GM19372 (cell line): ENCODE measurements around the gene MBNL2.

ENCODE experiments used
- ATAC-seq: cut with Tn5 transposase; IDR thresholded peaks from one replicate; pipeline ENCODE4 v1.9.1; 2021; ENCODE audit warnings: mild to moderate bottlenecking, low read depth, moderate library complexity; ENCODE audit not compliant: unreplicated experiment

Gene MBNL2

DNA sequence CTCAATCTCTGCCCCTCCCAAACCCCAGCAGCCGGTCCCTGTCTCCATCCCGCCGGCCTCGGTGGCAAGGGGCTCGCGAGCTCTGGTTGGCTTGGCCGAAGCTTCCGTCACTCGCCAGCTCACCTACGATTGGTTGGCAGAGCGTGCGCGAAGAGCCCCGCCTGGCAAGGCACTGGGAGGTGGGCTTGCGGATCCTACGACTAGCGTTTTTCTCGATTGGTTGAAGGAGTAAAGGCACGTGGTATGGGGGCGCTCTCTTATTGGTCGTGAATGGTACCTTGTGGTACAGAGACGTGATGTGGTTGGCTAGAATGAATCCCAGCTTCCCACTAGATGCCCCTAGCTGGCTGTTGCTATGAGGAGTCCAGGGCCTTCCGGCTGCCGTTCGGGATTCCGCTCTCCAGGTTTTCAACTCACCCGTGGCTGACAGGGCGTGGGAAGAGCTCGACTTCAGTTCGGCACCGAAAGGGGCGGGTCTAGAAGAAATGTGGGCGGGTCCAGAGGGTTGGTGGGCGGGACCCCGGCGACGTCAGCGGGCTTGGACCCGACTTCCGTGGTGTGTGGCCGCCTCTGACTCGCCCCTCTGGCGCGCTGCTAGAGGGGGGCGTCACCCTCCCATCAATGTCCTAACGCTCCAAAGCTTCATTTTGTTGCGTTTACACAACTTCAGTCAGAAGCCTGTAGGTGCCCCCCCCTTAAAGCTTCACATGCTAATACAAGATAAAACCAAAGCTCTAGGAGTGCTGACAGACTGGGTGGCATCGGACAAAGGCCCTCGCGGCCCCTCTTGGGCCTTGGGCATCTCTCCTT is 211.0 kb downstream of the MBNL2 start:
- ATAC-seq, result peak; percentile 72

DNA sequence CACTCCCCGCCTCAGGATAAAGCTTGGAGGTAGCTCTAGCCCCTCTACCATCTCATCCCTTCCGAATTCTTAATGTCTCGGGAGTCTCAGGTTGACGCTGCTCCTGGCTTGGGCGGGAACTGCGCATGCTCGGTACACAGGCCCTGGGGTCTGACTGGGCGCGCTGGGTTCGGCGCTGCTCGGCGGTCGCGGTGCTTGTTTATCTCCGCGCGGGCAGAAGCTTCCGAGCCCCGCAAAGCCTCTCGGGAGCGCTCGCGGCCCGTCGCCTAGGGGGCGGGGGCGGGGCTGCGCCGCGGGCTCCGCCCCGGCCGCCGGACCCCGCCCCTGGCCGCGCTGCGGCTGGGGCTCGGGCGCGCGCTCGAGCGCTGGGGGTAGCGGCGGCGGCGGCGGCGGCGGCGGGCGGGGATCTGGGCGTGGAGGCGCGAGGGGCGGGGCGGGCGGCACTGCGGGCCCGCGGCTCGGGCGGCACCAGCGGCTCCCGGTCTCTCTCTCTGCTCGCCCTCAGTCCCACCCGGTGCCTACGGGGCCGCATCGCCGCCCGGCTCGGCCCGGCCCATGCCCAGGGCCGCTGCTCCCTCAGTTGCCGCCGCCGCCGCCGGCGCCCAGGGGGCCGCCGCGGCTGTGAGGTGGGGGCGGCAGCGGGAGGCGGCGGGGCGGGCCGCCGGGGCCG is 211.7 kb downstream of the MBNL2 start, which contains the start of gene RAP2A:
Gene RAP2A, plus strand, starts transcription at position 443 of the 670 bp plus-strand sequence. CDS start 302 bp downstream, outside the sequence.
- peak; percentile 37 for ATAC-seq

DNA sequence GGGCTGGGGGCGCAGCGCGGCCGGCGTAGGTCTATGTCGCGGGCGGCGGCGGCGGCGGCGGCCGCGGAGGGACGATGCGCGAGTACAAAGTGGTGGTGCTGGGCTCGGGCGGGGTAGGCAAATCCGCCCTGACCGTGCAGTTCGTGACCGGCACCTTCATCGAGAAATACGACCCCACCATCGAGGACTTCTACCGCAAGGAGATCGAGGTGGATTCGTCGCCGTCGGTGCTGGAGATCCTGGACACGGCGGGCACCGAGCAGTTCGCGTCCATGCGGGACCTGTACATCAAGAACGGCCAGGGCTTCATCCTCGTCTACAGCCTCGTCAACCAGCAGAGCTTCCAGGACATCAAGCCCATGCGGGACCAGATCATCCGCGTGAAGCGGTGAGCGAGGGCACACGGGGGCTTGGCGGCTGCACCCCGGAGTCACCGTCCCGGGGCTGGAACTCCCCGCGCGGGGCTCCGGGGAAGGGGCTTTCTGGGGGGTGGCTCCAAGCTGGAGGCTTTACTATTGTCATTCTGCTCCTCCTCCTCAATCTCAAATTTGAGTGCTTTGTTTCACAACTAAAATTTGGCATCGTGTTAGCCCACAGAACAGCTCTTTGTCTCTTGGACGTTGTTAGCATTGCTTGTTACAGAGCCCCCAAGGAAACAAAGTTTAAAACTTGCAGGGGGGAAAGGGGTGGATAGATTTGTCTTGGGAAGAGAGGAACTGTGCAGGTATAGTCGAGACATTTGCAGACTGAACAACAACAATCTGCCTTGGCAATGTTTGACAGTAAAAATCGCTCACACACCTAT is 212.5 kb downstream of the MBNL2 start:
- peak; percentile 1 for ATAC-seq

GRCh38 chr13:97435323-97435722 is 213.2 kb downstream of the MBNL2 start:
- no peak for ATAC-seq

DNA sequence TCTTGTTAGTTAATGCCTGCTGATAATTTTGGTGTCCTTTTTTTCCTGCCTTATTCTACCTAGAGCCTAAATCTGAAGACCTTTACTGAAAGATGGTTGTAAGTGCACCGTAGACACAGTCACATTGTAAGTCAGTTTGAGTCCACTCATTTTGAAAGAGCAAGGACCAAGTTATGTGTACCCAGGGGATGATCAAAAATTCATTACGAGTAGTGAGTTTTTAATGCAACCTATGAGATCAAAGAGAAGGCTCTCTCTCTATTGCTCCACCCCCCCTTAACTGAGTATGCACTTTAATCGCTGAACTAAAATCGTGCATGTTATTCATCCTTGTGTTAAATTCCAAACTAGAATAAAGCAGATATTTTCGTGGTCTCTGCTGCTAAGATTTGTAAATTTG is 213.7 kb downstream of the MBNL2 start:
- ATAC-seq, result no peak

GRCh38 chr13:97436845-97437244 is 214.7 kb downstream of the MBNL2 start:
- ATAC-seq, result no peak

GRCh38 chr13:97437729-97438128 is 215.6 kb downstream of the MBNL2 start:
- ATAC-seq, result no peak

GRCh38 chr13:97438856-97439595 is 216.9 kb downstream of the MBNL2 start:
- no peak for ATAC-seq

- no peak for ATAC-seq
These were observed 218.6 kb downstream of the MBNL2 start for GRCh38 chr13:97440598-97441170.

GRCh38 chr13:97441368-97441767 is 219.2 kb downstream of the MBNL2 start:
- ATAC-seq, result peak; percentile 54
